ENCODE measurements around the gene TSG101.

- TF ChIP-seq CTCF (IDR thresholded peaks at IDR 0.05) (no peak), EZH2 (IDR thresholded peaks at IDR 0.05) (no peak), EZH2phosphoT487 (IDR thresholded peaks at IDR 0.05) (no peak)
Measured at GRCh38 chr11:18521122-18521521, 5.6 kb downstream of the TSG101 start.
